GM18505 (cell line): ENCODE results near the gene OPCML.
A peak's percentile ranks its signal among the peaks of the same experiment; 100 is the strongest.

Source experiments
- ATAC-seq: cut with Tn5 transposase; IDR thresholded peaks from one replicate; pipeline ENCODE4 v1.9.1; 2021; ENCODE audit not compliant: unreplicated experiment
- POLR2A ChIP-seq: IDR thresholded peaks from 4 replicates; pipeline ENCODE4 v1.6.1; 2011; ENCODE audit warnings: borderline replicate concordance; ENCODE audit not compliant: insufficient read depth, insufficient read length; ENCODE audit errors: extremely low read depth

OPCML gene

DNA sequence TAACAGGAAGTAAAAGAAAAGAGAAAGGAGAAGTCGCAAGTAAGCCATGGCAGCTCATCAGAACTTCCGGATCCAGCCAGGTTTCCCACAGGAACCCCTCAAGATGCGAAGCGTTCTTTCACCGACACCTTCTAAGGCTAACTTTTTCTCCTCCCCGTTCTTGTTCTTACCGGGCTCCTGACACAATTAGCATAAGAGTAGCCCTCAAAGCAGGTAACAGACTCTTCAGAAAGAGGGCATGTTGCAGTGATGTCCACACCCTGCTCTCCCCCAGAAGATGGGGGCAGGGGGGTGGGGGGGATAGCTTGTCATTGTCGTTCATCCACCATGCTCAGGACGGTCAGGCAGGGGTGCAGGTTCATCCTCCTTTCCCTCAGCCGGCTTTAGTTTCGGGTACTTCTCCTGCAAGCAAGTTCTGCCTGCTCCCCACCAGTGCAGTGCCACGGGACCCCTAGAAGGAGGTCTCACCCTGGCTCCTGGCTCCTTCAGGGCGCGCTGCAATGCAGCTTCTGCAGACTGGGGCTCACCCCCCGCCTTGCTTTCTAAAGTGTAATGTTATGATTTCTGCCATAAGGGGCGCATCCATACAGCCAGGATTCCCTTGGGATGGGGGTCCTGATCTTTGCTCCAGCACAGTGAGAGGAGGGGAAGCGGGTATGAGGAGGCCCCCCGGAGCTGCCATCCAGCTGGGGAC, 2.3 kb downstream of the OPCML start:
- no peak for TF ChIP-seq POLR2A

DNA sequence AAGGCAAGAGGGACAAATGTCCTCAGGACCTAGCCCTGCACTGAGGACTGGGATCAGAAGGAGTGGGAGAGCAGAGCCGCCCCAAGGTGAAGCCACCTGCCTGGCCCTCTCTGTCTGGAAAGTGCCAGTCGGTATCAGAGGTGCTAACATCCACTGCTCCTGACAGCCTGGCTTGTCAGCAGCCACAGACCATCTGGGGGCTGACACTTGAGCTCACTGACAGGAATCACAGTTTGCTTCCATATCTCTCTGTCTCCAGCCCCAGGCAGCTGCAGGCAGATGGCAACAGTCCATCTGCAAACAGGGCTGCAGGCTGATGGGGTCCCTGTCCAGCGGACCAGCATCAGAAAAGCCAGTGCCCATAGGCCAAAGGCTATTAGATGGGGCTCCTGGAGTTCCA, 5.5 kb downstream of the OPCML start:
- ATAC-seq = no peak
- no peak for TF ChIP-seq POLR2A

More for the DNA sequence above, 2.3 kb downstream of the OPCML start:
- ATAC-seq = no peak

- no peak for ATAC-seq
- TF ChIP-seq POLR2A = no peak
These were observed 6.3 kb downstream of the OPCML start for GRCh38 chr11:133525976-133526375.

DNA sequence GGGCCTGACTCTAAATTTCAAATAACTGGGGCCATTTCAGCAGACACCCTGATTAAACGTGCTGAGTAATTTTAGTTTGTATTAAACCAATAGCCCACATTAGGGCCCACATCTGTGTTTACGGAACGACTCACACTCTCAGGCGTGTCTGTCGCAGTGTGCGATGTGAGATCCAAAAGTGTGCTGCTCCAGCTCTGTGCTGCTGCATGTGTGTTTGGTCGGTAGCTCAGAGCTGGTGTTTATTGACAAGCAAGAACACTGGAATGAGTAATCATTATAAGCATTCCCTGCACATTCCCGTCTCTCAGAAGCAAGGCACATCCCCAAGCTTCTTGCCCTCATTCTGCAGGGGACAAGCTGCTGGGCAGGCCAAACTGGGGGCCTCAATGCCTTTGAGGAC, 7.8 kb downstream of the OPCML start:
- no peak for ATAC-seq
- no peak for TF ChIP-seq POLR2A

DNA sequence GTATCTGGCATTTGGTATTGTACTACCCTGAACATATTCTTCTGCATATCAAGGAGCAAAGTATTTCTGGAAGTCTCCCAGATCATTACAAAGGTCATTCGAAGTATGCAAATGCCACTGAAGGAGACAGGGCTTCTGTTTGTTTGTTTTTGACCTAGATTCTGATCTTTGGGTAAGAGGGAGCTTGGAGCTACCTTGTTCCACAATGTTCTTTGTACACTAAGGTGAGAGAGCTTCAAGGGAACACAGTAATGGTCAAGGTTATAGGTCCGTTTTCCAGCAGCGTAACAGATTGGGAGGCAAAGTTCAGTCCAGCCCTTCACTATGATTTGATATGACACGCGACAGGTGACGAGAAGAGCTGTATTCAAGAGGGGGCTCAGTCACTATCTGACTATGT, 10.0 kb downstream of the OPCML start:
- ATAC-seq = no peak
- no peak for TF ChIP-seq POLR2A

- no peak for TF ChIP-seq POLR2A
- ATAC-seq = no peak
These were observed 10.8 kb downstream of the OPCML start for GRCh38 chr11:133521502-133521901.

- no peak for ATAC-seq
These were observed 11.6 kb downstream of the OPCML start for GRCh38 chr11:133520707-133521106.

DNA sequence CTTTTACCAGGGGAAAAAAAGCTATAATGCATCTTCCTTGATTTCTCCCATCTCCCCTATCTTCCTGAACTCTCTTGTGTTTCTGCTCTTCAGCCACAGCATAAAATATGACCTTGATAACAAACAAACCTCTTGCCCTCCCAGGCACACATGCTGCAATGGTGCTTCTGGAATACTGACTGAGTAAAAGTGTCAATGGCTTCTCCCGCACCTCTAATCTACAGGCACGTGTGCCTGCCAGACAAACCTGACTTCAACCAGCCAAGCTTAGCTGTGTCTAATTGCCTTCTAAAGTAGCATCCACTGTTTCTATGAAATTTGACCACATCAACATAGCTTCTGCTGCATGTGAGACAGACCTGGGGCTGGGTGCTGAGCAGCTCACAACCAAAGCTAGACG, 12.7 kb downstream of the OPCML start:
- no peak for TF ChIP-seq POLR2A
- no peak for ATAC-seq

More at GRCh38 chr11:133520707-133521106, 11.6 kb downstream of the OPCML start:
- no peak for TF ChIP-seq POLR2A

DNA sequence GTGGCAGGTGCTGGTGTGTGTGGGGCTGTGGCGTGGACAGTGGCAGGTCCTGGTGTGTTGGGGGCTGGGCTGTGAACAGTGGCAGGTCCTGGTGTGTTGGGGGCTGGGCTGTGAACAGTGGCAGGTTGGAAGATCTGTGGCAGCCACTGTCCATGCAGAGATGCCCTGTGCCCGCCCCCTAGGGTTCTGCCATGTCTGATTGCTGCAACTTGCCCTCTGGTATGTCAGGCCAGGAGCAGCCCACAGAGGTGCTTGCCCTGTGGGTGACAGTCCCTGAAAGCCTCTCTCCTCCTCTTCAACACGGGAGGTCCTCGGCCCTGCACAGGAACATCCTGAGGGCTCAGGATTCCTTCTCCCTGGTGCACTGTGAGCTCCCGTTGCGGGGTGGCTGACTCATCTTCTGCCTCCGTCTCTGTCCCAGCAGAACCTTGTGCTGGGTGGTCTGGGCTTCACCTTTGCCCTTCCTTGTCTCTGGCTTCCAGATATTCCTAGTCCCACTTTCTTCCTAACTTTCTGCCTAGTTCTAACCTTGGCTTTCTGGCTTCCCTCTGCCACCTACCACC, 13.5 kb downstream of the OPCML start:
- no peak for ATAC-seq
- TF ChIP-seq POLR2A = no peak

DNA sequence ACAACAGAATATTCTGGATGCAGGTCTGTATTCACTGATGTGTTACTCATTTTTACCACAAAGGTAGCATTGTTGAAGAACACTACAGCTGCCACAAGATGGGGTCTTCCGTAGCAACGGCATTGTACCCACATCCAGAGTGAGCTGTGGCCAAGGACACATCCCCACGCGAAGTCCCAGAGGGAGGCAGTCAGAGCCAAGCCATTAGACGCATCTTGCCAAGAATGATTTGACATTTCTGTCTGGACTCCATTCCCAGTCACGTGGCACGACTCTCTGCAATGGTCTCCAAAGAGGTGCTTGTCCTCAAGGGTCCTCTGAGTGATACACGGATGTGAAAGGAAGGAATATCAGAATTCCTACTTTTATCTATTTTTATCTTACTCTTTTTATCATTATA, 15.5 kb downstream of the OPCML start:
- no peak for ATAC-seq
- TF ChIP-seq POLR2A = no peak

GRCh38 chr11:133515107-133515506, 17.2 kb downstream of the OPCML start:
- TF ChIP-seq POLR2A = no peak
- no peak for ATAC-seq

GRCh38 chr11:133509924-133510697, 22.2 kb downstream of the OPCML start:
- no peak for ATAC-seq
- TF ChIP-seq POLR2A = no peak

DNA sequence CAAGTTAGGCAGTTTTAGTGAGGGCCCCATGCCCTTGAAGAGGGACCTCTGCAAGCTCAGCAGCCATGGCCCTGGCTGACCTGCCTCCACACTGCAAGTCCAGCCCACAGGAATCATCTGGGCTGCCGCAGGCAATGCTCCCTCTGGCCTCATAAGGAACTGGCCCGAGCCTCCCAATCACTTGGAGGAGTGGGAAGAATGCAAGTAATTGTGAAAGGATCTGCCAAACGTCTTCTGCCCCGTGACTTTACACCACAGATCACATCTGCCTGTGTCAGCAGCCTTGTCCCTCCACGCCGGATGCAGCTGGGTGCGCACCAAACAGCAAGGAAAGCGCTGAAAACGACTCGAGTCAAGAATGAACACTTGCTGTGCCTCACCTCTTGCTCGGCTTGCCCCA, 23.8 kb downstream of the OPCML start:
- no peak for ATAC-seq
- no peak for TF ChIP-seq POLR2A

DNA sequence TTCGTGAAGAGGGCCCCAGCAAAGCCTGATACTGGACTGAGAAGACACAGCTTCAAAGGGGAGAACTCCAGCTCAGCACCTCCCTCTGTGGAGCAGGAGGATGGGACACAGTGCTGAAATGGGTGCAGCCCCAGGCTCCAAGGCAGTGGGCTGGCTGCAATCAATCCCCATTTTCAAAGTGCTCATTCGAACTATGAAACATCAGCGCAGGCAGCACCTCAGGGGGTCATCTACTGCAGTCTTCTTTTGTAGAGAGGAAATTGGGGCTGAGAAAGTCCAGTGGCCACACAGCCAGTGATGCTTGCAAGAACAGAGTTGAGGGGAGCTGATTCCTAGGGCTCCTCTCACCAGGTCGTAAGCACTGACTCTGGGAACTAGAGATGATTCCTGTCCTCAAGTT, 25.1 kb downstream of the OPCML start:
- ATAC-seq = no peak
- TF ChIP-seq POLR2A = no peak

DNA sequence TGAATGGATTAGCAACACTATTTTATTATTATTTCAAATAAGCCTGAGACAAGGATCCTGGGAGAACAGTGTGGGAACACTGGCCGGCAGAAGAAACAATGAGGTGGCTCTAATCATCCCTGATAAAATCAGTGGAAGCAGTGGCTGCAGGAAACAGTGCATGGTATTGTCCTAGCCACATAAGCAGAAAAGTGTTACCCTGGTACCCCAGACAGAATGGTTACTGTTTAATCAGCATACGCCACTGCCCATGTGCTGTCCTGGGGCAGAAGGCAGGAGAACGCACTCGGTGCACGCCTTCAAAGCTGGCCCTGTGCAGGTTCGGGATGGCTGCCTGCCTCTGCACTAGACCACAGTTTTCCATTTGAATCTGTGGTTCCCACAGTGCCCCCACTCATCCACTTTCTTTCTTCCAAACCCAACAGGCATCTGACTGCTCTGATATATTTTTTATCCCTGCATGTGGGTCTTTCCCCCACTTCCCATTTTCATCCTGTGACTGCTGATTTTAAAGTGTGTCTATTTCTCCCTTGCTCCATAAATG, 25.7 kb downstream of the OPCML start:
- ATAC-seq = no peak
- TF ChIP-seq POLR2A = no peak

DNA sequence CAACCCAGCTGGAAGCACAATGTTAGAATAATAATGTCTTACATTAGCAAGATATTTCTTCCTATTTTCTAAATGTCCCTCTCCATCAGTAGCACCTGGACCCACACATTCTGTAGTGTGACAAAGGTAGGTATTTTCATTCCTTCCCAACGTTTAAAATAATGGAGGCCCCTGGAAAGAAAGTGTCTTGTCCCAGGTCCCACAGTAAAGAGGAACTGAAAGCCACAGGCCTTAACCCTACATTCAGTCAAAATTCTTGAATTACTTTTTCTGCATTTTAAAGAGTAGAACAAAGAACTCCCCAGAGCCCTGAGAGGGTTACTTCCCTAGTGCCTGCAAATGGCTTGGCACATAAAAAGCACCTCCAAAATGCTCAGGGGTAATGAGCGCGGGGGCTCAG, 26.3 kb downstream of the OPCML start:
- peak; percentile 79 for ATAC-seq
- no peak for TF ChIP-seq POLR2A
